Breast epithelium (tissue), 3 donors: ENCODE measurements around the gene MAP7.

ENCODE experiments used
- CTCF ChIP-seq, 3 donors: fragments of 450-650 bp; IDR thresholded peaks; one replicate each; pipeline ENCODE4 v1.5.1; 2016 to 2017; ENCODE audit warnings: antibody characterized with exemption in 3 of 3, mild to moderate bottlenecking in 3 of 3, moderate library complexity in 3 of 3
- POLR2A ChIP-seq: fragments of 450-650 bp; IDR thresholded peaks from one replicate; pipeline ENCODE4 v1.6.1; 2016; ENCODE audit warnings: antibody characterized with exemption, mild to moderate bottlenecking, moderate library complexity

GRCh38 chr6:136501096-136501495, 49.1 kb downstream of the MAP7 start:
- TF ChIP-seq CTCF (IDR thresholded peaks at IDR 0.05): no peak
- TF ChIP-seq POLR2A: no peak
